Cerebellar cortex (tissue), 1 donor: Measurements from ENCODE around the gene TMEM30A.

Source experiments
- DNase-seq: peaks from one replicate; pipeline ENCODE4 v3.0.0-alpha.2; 2015; ENCODE audit warnings: low spot score

TMEM30A gene

GRCh38 chr6:75262716-75263400 is 21.7 kb downstream of the TMEM30A start:
- DNase-seq, result no peak

DNA sequence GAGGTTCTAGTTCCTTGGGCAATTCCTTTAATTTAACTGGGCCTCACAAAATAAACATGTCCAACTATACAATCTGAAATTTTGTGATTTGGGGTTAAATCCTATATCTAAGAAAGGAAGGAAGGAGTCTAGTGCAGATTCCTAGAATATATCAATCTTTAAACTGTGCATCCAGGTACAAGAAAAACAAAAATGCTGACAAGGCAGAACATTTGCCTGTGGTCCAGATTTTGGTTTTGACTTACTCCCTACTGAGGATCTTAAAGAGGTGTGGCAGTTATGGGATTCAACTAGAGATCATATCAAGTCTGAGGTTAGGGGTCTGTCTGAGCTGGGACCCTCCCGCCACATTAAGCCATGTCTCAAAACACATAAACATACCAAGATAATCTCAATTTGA is 23.3 kb downstream of the TMEM30A start:
- no peak for DNase-seq

GRCh38 chr6:75257343-75258087 is 27.1 kb downstream of the TMEM30A start:
- no peak for DNase-seq

- DNase-seq, result no peak
These were observed 34.0 kb downstream of the TMEM30A start for GRCh38 chr6:75250552-75250951.

DNA sequence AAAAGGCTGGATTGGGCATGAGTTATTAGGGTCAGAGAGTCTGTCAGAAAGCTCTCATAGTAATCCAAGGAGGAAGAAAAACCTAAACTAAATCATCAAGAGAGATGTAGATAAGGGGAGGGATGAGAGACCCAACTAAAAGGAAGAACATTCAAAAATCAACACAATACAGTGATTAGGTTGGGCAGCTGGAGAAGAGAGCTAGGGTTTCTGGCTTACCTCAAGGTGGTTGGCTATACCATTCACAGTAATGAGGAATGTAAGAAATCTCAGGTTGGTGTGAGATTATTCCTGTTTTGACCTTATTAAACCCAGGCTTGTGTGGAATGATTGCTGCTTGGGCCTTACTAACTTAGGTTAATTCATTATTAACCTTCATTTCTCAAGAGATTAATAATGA is 34.8 kb downstream of the TMEM30A start:
- no peak for DNase-seq

- DNase-seq, result no peak
These were observed 38.2 kb downstream of the TMEM30A start for GRCh38 chr6:75246386-75246785.

GRCh38 chr6:75244063-75244584 is 40.5 kb downstream of the TMEM30A start:
- DNase-seq, result no peak

DNA sequence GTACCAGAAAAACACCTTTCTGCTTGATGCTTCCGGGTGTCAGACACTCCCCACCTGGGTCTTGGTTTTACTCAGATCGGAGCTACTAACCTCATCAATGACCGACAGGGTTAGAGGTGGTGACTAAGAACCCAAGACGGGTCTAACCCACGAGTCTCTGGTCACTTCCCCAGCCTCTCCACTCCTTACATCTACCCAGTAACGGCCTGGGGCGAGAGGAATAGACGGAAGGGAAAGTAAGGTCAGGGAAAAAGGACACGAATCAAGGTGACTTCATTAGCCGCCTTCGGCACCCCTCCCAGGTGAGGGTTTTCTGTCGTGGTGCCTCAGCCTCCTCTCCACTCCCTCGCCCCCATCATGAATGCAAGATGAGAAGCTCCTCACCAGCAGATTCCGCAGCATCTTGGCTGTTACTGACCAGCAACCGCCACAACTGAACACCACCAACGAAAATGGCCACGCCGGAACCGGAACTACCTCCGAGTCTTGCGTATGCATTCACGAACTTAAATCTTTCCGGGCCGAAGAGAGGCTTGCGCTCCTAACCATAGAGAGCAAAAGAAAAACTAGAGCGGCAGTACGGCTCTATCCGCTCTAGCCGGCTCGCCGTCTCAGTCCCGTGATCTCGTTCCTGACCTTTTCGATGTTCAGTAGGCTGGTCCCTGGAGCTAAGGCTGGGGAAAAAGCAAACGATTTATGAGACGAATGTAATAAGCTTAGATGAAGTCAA is 41.1 kb downstream of the TMEM30A start, which contains the start of gene COX7A2:
COX7A2 (minus strand) TSS at position 469 of the 730 bp plus-strand sequence; CDS start at position 402, 67 bp downstream.
- peak; percentile 99 for DNase-seq

GRCh38 chr6:75236630-75237029 is 48.0 kb downstream of the TMEM30A start:
- DNase-seq, result no peak

- no peak for DNase-seq
These were observed 49.3 kb downstream of the TMEM30A start for GRCh38 chr6:75235271-75235670.

DNA sequence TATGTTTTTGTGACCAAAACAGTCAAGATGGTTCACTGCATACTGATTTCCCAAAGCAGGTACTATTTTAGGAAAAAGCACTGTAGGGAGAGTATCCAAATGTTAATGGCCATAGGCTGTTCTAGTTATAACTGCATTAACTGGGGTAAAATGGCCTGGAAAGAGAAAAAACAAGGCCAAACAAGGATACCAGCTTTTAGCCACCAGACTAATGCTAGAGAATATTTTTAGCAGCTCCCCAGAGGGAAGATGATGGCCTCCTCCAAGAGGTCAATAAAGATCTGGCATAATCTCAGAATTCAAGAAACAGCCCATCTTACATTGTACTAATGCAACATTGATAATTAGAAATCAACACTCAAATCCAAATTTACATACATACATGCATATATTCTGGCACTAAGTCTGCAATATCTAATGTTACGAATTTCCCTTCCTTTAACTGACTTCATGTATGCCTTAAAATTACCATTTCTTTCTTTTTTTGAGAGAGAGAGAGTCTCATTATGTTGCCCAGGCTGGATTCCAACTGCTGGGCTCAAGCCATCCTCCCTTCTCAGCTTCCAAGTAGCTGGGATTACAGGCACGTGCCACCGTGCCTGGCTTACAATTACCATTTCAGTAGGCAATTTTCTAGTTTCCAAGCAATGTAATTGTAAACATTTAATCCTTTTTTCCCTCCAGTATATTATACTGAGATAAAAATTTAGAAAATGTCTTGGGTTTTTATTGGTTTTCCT is 50.3 kb downstream of the TMEM30A start:
- peak; percentile 62 for DNase-seq

DNA sequence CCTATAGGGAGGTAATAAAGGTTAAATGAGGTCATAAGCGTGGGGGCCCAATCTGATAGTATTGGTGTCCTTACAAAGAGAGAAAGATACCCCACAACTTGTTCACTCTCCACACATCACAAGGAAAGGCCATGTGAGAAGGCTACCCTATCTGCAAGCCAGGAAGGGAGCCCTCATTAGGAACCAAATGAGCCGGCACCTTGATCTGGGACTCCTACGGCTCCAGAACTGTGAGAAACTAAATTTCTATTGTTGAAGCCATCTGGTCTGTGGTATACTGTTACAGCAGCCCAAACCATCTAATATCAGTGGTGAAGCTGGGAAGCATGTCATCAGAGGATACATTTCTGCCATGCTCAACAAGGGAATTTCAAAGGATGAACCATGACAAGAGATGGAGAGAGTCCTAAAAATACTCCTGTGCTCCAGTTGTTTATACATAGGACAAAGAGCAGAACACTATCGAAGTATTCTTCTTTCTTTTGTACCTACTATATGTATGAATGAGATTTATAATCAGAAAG is 51.4 kb downstream of the TMEM30A start:
- no peak for DNase-seq

DNA sequence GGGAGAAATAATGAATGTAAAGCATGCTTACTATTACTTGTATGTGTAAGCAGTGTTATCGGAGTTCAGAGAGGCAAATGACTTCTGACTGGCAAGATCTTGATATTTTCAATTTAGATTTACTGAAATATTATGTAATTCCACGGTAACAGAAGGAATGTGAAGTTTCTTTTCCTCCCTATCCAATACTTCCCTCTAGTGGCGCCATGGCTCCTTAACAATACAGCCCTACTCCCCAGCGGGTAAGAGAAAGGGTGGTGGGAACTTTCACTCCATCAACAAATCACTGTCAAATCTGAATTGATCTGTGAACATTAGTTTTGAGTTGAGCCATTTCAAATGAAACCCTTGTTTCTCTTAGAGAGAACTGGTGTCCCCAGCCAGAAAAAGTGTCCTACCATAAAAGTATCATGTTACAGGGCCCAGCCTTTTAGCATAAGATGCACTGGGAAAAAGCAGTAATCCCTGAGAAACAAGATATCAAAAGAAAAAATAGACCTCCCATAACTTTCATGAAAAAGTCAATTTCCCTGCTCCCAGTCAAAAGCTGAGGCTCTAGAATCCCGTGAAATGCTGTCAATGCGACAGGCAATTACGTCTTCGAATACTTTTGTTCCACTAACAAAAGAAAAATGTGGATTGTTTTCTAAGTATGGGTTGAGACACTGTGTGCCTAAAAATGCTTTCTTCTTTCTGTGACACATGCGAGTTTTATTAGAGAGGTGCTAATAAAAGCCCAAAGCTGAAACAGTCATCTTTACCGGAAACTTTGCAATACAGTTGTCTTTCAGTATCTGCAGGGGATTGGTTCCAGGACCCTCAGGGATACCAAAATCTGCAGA is 53.9 kb downstream of the TMEM30A start:
- peak; percentile 50 for DNase-seq

DNA sequence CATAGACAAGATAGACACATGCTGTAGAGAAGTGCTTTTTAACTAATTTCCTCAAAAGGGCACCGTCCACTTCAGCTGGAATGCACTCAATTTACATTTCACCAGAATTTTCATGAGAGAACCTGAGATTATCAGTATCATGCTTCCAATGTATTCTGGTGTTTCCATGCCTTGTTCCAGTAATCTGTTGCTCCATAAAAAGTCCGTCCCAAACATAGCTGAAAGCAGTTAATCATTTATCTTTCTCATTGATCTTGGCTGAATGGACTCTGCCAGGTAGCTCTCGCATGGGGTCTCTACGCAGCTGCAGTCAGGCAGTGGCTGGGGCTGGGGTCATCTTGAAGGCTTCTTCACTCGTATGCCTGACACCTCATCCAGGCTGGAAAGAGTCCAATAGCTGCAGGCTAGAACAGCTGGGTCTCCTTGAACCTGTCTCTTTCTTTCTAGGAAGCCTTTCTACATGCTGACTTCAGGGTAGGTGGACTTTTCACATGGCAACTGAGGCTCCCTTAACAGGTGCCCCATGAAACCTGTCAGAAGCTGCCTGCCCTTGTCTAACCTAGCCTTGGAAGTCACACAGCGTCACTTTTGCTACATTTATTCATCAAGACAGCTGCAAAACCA is 60.2 kb downstream of the TMEM30A start:
- no peak for DNase-seq

DNA sequence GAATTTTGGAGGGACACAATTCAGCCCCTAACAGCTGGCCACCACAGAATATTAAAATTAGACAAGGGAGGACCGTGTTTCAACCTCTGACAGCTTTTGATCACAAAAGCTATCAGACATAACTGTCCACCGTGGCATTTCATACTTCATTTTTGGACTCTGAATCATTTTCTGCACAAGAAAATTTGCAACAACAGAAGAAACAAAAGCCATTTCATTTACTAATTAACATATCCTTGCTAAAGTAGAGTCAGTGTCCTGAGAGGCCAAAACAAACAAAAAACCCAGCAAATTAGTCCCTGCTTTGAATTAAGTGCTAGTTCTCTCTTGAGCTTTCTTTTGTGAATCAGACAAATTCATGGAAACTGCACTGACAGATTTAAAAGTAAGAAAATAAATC is 61.2 kb downstream of the TMEM30A start:
- DNase-seq, result no peak

DNA sequence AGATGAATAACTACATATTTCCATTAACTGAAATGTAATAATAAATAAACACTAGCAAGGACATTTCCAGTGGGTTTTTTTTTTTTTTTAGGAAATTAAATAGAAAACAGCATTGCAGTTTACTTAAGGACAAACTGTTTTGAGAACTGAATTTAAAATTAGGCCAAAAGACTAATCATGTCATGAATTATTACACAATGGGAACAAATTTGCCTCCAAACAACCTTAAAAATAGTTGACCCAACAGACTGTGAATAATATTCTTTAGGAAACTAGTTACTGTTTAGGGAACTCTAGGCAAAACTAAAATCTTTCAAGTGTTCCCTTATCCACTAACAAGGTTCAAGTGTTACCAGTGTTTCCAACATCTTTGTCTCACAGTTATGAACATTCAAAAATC is 62.3 kb downstream of the TMEM30A start:
- no peak for DNase-seq

GRCh38 chr6:75221116-75221515 is 63.5 kb downstream of the TMEM30A start:
- no peak for DNase-seq

DNA sequence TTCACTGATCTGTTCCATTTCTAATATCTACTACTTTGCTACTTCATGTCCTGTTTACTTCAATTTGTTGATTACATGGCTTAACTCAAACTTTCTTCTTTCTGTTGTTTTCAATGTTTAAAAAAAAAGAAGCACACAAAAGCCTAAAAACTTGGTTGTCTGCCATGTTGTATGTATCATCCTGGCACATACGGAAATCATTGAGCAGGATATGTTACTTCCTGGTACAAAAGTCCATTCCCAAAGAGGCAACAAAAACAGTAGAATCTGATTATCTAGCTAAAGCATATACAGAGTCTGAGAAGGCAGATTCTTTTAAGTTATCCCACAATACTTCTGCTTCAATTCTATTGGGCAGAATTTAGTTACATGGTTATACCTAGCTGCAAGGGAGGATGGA is 64.2 kb downstream of the TMEM30A start:
- no peak for DNase-seq

DNA sequence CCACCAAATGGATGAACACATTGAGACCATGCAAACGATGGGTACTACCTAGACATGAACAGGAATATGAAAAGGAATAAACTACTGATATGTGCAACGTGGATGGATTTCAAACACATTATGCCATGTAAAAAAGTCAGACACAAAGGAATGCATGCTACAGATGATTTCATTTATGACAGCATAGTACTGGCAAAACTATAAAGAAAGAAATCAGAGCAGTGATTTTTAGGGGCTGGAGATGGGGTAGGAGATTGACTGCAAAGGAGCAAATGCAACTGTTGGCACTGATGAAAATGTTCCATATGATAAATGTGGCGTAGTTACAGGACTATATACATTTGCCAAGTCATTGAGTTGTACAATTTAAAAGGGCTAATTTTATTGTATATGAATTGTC is 65.3 kb downstream of the TMEM30A start:
- no peak for DNase-seq

DNA sequence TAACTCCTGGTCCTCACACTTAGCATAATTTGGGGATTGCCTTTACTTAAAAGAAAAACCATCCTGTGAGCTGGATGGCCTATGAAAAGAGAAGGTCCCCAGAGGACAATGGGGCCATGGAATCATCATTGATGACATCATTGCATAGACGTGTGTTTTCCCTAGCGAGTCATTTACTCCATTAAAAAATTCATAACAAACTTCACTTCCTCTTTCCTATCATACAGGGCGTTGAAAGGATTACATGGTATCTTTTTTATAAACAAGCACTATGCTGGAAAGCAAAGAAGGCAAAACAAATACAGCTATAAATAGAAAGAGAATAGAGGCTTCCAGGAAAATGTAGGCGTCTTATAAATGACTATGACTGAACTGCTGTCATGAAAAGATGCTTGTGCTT is 67.4 kb downstream of the TMEM30A start:
- no peak for DNase-seq
